ENCODE measurements around the gene MYO1H. TPM values are rescaled to one million over a fixed set of nuclear protein-coding genes. Genes with fewer than 3 reads are reported as not detected.
A peak's percentile ranks its signal among the peaks of the same experiment; 100 is the strongest.
"Not testable (repeated sequence)": the region's sequence is repeated elsewhere in the genome, so short reads cannot be mapped to it uniquely, and the experiment has no call there.

Gene MYO1H
- total RNA-seq, 4 donors from 2014 or later: not detected

DNA sequence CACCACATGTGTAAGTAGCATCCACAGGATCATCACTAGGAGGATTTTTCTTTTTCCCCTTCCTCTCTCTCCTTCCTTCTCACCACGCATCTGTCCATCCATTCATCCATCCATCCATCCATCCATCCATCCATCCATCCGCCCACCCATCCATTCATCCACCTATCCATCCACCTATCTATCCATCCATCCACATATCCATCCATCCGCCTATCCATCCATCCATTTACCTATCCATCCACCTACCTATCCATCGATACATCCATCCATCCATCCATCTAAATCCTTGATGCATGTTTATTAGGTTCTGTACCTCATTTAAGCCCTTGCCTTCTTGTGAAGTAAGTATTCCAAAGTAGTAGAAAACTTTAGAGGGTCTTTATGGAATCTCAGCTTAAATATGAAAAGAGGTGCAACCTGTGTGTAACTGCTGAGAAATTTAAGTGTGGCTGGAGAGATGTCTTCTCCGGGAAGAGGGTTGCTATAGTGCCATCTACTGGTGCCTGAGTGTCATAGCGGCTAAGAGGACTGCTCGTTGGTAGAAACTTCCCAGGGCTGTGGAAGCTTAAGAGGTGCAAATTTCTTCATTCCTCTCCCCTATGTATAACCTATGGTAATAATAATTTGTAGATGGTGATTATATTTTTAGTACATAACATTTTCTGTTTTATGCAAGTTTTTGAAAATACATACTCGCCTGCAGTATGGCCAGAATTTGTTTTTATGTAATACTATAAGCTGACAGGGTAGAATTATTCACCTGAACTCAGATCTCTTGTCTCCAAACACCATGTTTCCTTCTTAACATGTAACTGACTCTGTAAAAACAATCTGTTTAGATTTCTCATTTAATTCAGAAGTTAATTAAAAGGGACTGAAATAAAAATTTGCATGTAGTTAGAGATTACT is 46.0 kb downstream of the MYO1H start:
- no peak for TF ChIP-seq POLR2A (IDR thresholded peaks at IDR 0.05)
- TF ChIP-seq, protein P1, sequence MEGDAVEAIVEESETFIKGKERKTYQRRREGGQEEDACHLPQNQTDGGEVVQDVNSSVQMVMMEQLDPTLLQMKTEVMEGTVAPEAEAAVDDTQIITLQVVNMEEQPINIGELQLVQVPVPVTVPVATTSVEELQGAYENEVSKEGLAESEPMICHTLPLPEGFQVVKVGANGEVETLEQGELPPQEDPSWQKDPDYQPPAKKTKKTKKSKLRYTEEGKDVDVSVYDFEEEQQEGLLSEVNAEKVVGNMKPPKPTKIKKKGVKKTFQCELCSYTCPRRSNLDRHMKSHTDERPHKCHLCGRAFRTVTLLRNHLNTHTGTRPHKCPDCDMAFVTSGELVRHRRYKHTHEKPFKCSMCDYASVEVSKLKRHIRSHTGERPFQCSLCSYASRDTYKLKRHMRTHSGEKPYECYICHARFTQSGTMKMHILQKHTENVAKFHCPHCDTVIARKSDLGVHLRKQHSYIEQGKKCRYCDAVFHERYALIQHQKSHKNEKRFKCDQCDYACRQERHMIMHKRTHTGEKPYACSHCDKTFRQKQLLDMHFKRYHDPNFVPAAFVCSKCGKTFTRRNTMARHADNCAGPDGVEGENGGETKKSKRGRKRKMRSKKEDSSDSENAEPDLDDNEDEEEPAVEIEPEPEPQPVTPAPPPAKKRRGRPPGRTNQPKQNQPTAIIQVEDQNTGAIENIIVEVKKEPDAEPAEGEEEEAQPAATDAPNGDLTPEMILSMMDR (IDR thresholded peaks at IDR 0.05): peak; percentile 59 to 90 (median 87)
- in situ Hi-C loops (cut with MboI; ENCODE audit: low pct_ligation_motif_present in 1 of 4, low pct_unique_long_range_greater_than_20kb in 1 of 4, low sequenced_read_pairs in 3 of 4): loop anchor here in 1 of 4 donors (25.0 kb wide), 1 partner anchor 281 kb away; the partner anchor contains the start of gene ACACB
- no peaks in the 10 kb centered on the region for H3K4me1 ChIP-seq

GRCh38 chr12:109394891-109395290 is 47.2 kb downstream of the MYO1H start:
- 90 to 94% methylated on average over 3 to 5 of the region's 5 CpGs for WGBS, 2 donors (ENCODE audit: low coverage in 1 of 2)
- Histone ChIP-seq H3K27ac (no peak overlapping the region), H3K36me3 (no peaks in the 10 kb centered on the region), H3K4me1 (no peaks in the 10 kb centered on the region), H3K27me3 (no peaks in the 10 kb centered on the region), H3K4me3 (no peak overlapping the region), H3K9me3 (no peaks in the 10 kb centered on the region)
- in situ Hi-C loops (cut with MboI; ENCODE audit: low pct_ligation_motif_present in 1 of 4, low pct_unique_long_range_greater_than_20kb in 1 of 4, low sequenced_read_pairs in 3 of 4) (loop anchor here in 1 of 4 donors (25.0 kb wide), 1 partner anchor 283 kb away; the partner anchor contains the start of gene ACACB), intact Hi-C loops (cut with DNase I; ENCODE audit: low total_unique reads) (no loop called here)
- no peak for TF ChIP-seq EP300 (IDR thresholded peaks at IDR 0.05; ENCODE audit: low read depth)
- TF ChIP-seq POLR2AphosphoS5 (IDR thresholded peaks at IDR 0.05): no peak
- TF ChIP-seq, protein P1 (IDR thresholded peaks at IDR 0.05): no peak
- TF ChIP-seq POLR2A (IDR thresholded peaks at IDR 0.05): no peak
- no peak for DNase-seq

More for the DNA sequence above, 46.0 kb downstream of the MYO1H start:
- Histone ChIP-seq H3K27ac (no peak overlapping the region), H3K27me3 (no peaks in the 10 kb centered on the region), H3K9me3 (no peaks in the 10 kb centered on the region), H3K36me3 (no peaks in the 10 kb centered on the region), H3K4me3 (no peak overlapping the region)
- 41 to 45% methylated on average over 8 of the region's 8 CpGs for WGBS, 2 donors (ENCODE audit: low coverage in 1 of 2)
- peak; percentile 46 for DNase-seq
- intact Hi-C loops (cut with DNase I; ENCODE audit: low total_unique reads): no loop called here

- intact Hi-C loops (cut with DNase I; ENCODE audit: low total_unique reads); H3K9me3 ChIP-seq; H3K4me3 ChIP-seq; DNase-seq; in situ Hi-C loops (cut with MboI; ENCODE audit: low pct_ligation_motif_present in 1 of 4, low pct_unique_long_range_greater_than_20kb in 1 of 4, low sequenced_read_pairs in 3 of 4); H3K4me1 ChIP-seq; H3K36me3 ChIP-seq; H3K27ac ChIP-seq: not testable (repeated sequence)
- 98% methylated on average over 2 of the region's 2 CpGs; no CpG with 5 or more reads in 1 of the 2 donors for whole genome bisulfite sequencing, 2 donors (ENCODE audit: low coverage in 1 of 2)
- peaks cover 18% of the 10 kb centered on the region for H3K27me3 ChIP-seq
Observed at GRCh38 chr12:109404841-109405240, 57.1 kb downstream of the MYO1H start.

DNA sequence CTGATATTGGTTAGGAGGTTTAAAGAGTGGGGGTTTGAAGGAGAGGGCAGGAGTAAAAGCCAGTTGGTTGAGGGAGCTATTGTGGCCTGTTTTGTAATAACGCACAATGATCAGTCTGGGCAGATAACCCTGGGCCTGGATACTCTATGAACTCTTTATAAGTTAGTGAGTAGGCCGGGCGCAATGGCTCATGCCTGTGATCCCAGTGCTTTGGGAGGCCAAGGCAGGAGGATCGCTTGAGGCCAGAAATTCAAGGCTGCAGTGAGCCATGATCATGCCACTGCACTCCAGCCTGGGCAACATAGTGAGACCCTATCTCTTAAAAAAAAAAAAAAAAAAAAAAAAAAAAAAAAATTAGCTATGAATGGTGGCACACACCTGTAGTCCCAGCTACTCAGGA is 58.4 kb downstream of the MYO1H start:
- in situ Hi-C loops (cut with MboI; ENCODE audit: low pct_ligation_motif_present in 1 of 4, low pct_unique_long_range_greater_than_20kb in 1 of 4, low sequenced_read_pairs in 3 of 4); intact Hi-C loops (cut with DNase I; ENCODE audit: low total_unique reads); DNase-seq; H3K36me3 ChIP-seq; H3K4me1 ChIP-seq; H3K4me3 ChIP-seq; H3K27ac ChIP-seq; H3K9me3 ChIP-seq: not testable (repeated sequence)
- WGBS, 2 donors (ENCODE audit: low coverage in 1 of 2): 96% methylated on average over 4 of the region's 4 CpGs; no CpG with 5 or more reads in 1 of the 2 donors
- peaks cover 18% of the 10 kb centered on the region for H3K27me3 ChIP-seq

DNA sequence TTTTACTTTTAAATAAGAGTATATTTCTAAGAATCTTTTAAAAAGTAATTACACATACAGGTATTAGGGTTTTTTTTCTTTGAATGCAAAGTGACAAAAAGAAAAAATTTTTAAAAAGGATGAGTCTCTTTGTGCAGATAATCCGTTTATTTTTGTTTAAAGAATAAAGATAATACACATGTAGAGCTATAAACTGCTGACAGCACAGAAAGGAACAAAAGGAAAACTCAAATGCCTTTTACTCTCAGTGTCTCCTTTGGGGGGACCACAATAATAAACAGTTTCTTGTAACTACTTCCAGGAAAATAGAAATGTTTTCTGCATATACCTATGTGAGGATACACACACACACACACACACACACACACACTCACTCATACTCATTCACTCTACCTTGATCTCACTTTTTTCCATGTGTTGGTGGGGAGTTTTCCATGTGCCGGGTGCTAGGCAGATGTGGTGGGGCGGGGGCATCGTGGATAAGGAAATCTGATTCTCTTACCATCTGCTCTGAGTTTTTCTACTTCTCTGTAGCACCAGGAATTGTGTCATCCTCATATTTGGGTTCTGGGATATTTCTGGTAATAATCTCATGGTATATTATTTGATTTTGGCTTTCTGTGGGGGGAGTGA is 71.3 kb downstream of the MYO1H start:
- Histone ChIP-seq H3K4me1 (no peaks in the 10 kb centered on the region), H3K9me3 (no peaks in the 10 kb centered on the region), H3K4me3 (no peak overlapping the region), H3K36me3 (no peaks in the 10 kb centered on the region), H3K27ac (no peak overlapping the region), H3K27me3 (no peaks in the 10 kb centered on the region)
- TF ChIP-seq POLR2AphosphoS5 (IDR thresholded peaks at IDR 0.05) (no peak), EP300 (IDR thresholded peaks at IDR 0.05; ENCODE audit: low read depth) (no peak)
- no peak for DNase-seq
- in situ Hi-C loops (cut with MboI; ENCODE audit: low pct_ligation_motif_present in 1 of 4, low pct_unique_long_range_greater_than_20kb in 1 of 4, low sequenced_read_pairs in 3 of 4): no loop called here
- WGBS, 2 donors (ENCODE audit: low coverage in 1 of 2): 73 to 76% methylated on average over 4 of the region's 4 CpGs
- intact Hi-C loops (cut with DNase I; ENCODE audit: low total_unique reads): no loop called here
